Measurements from ENCODE around the gene BCL3.

Gene BCL3

DNA sequence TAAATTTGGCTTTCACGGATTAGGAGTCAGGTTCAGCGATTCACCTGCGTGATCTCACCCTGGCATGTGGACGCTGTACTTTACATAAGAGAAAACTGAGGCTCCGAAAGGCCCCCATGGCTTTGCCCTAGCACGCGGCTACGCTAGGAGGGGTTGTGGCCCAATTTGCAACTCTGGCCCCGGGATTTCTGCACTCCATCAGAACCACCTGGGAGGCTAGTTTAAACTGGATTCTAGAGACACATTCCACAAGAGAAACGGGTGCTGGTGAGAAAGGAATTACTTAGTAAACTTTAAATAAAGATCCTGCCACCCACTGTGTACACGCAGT lies 6.2 kb downstream of the BCL3 start:
- Histone ChIP-seq H3K36me3 (peaks cover 83% of the 10 kb centered on the region), H3K4me1 (ENCODE audit: control insufficient read depth in 1 of 2, insufficient read depth in 1 of 2, low read depth in 1 of 2, low read length in 1 of 2) (peaks cover 67 to 73% of the 10 kb centered on the region in 2 experiments), H3K4me3 (ENCODE audit: low read depth in 1 of 2, low read length in 1 of 2) (peak overlapping the region; percentile 85 to 97), H3K27ac (peak overlapping the region; percentile 100), H3K9me3 (no peaks in the 10 kb centered on the region), H3K27me3 (no peaks in the 10 kb centered on the region)
- TF ChIP-seq, protein P1, sequence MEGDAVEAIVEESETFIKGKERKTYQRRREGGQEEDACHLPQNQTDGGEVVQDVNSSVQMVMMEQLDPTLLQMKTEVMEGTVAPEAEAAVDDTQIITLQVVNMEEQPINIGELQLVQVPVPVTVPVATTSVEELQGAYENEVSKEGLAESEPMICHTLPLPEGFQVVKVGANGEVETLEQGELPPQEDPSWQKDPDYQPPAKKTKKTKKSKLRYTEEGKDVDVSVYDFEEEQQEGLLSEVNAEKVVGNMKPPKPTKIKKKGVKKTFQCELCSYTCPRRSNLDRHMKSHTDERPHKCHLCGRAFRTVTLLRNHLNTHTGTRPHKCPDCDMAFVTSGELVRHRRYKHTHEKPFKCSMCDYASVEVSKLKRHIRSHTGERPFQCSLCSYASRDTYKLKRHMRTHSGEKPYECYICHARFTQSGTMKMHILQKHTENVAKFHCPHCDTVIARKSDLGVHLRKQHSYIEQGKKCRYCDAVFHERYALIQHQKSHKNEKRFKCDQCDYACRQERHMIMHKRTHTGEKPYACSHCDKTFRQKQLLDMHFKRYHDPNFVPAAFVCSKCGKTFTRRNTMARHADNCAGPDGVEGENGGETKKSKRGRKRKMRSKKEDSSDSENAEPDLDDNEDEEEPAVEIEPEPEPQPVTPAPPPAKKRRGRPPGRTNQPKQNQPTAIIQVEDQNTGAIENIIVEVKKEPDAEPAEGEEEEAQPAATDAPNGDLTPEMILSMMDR (IDR thresholded peaks at IDR 0.05), result no peak

DNA sequence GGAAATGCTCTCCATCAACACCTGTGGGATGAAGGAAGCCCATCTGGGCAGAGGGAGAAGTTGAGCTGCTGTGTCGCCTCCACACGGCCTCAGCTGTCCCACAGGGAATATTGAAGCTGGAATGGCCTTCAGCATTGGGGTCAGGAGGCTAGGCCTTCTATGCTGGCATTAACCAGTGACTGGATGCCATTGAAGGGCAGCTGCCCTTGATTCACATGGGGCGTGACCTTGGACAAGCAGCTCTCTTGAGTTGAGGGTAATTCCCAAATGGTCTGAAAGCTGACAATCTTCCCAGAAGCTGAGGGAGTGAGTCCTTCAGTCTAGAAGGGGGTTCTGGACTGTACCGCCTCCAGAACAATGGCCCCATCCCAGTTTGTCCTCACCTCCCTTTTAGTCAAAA lies 6.7 kb downstream of the BCL3 start:
- H3K27ac ChIP-seq, result peak overlapping the region; percentile 100
- H3K4me3 ChIP-seq (ENCODE audit: low read depth in 1 of 2, low read length in 1 of 2), result peak overlapping the region; percentile 85 to 97
- no peaks in the 10 kb centered on the region for H3K27me3 ChIP-seq
- TF ChIP-seq, protein P1 (IDR thresholded peaks at IDR 0.05), result no peak
- peaks cover 84% of the 10 kb centered on the region for H3K36me3 ChIP-seq
- peaks cover 63 to 71% of the 10 kb centered on the region in 2 experiments for H3K4me1 ChIP-seq (ENCODE audit: control insufficient read depth in 1 of 2, insufficient read depth in 1 of 2, low read depth in 1 of 2, low read length in 1 of 2)
- H3K9me3 ChIP-seq, result no peaks in the 10 kb centered on the region

DNA sequence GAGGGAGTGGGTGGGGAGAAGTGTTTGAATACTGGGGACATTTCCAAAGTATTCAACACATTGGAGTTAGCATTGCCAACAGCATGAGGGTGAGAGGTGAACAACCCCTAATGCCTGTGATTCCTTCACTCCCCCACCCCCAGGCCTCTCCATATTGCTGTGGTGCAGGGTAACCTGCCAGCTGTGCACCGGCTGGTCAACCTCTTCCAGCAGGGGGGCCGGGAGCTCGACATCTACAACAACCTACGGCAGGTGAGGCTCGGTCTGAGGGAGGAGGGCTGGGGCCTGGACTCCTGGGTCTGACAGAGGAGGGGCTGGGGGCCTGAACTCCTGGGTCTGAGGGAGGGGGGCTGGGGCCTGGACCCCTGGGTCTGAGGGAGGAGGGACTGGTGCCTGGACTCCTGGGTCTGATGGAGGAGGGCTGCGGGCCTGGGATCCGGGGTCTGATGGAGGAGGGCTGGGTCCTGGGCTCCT lies 7.6 kb downstream of the BCL3 start:
- H3K4me1 ChIP-seq (ENCODE audit: control insufficient read depth in 1 of 2, insufficient read depth in 1 of 2, low read depth in 1 of 2, low read length in 1 of 2), result peaks cover 54 to 65% of the 10 kb centered on the region in 2 experiments
- peaks cover 83% of the 10 kb centered on the region for H3K36me3 ChIP-seq

GRCh38 chr19:44757057-44757734 lies 8.7 kb downstream of the BCL3 start:
- Histone ChIP-seq H3K4me3 (ENCODE audit: low read depth in 1 of 2, low read length in 1 of 2) (no peak overlapping the region), H3K36me3 (peaks cover 77% of the 10 kb centered on the region), H3K9me3 (no peaks in the 10 kb centered on the region), H3K27ac (peak overlapping the region; percentile 100), H3K4me1 (ENCODE audit: control insufficient read depth in 1 of 2, insufficient read depth in 1 of 2, low read depth in 1 of 2, low read length in 1 of 2) (peaks cover 43 to 57% of the 10 kb centered on the region in 2 experiments), H3K27me3 (no peaks in the 10 kb centered on the region)
- TF ChIP-seq, protein P1 (IDR thresholded peaks at IDR 0.05), result no peak

More for the DNA sequence above, 7.6 kb downstream of the BCL3 start:
- Histone ChIP-seq H3K27me3 (no peaks in the 10 kb centered on the region), H3K27ac (peak overlapping the region; percentile 100), H3K9me3 (no peaks in the 10 kb centered on the region), H3K4me3 (ENCODE audit: low read depth in 1 of 2, low read length in 1 of 2) (peak overlapping the region; percentile 85 to 97)
- TF ChIP-seq, protein P1 (IDR thresholded peaks at IDR 0.05), result no peak

DNA sequence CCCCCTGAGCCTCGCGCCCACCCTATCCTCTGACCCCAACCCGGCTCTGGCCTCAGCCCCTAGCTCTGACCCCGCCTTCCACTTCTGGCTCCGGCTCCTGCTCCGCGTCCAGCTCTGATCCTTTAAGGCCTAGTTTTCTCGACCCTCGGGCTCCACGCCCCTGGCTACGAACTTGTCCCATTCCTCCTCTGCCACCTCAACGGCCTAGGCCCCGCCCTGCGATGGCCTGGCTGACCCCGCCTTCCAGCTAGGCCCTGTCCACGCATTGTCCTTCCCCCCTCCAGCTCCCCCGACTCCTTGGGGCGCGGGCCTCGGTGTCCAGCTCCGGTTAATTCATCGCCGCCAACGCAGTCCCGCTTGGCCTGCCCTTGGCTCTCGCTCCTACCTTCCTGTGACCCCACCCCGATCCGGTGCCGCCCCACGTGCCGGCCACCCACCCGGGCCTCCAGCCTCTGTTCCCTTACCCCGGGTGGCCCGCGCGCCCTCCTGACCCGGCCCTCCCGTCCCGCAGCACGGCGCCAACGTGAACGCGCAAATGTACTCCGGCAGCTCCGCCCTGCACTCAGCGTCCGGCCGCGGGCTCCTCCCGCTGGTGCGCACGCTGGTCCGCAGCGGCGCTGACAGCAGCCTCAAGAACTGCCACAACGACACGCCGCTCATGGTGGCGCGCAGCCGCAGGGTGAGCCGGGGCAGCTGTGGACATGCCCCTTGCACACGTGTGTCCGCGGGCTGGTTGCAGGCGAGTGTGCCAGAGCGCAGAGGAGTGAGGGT lies 9.4 kb downstream of the BCL3 start:
- H3K9me3 ChIP-seq, result no peaks in the 10 kb centered on the region
- TF ChIP-seq, protein P1 (IDR thresholded peaks at IDR 0.05), result no peak
- no peaks in the 10 kb centered on the region for H3K27me3 ChIP-seq
- H3K4me1 ChIP-seq (ENCODE audit: control insufficient read depth in 1 of 2, insufficient read depth in 1 of 2, low read depth in 1 of 2, low read length in 1 of 2), result peaks cover 38 to 56% of the 10 kb centered on the region in 2 experiments
- no peak overlapping the region for H3K4me3 ChIP-seq (ENCODE audit: low read depth in 1 of 2, low read length in 1 of 2)
- H3K27ac ChIP-seq, result peak overlapping the region; percentile 58
- peaks cover 70% of the 10 kb centered on the region for H3K36me3 ChIP-seq
